ENCODE results near the gene MEFV. TPM values are rescaled to one million over a fixed set of nuclear protein-coding genes. Genes with fewer than 3 reads are reported as not detected.

MEFV gene
- total and polyA plus RNA-seq, 2 donors (not counting 1 experiment from before 2014, with no cell fraction given): 0.24 to 0.25 TPM

GRCh38 chr16:3252967-3253366 is 3.5 kb downstream of the MEFV start:
- 100% methylated on average over 2 of the region's 4 CpGs for WGBS (ENCODE audit: insufficient coverage)

GRCh38 chr16:3249451-3249850 is 7.0 kb downstream of the MEFV start:
- H3K4me2 ChIP-seq (replicated peaks; ENCODE audit: low read depth, low read length, poor library complexity, severe bottlenecking): no peak overlapping the region
- DNase-seq (no peak), ATAC-seq (ENCODE audit: low read depth) (no peak)
- no peaks in the 10 kb centered on the region for H4K20me1 ChIP-seq (ENCODE audit: control insufficient read depth, insufficient read depth, low read length, poor library complexity, severe bottlenecking)
- CTCF ChIA-PET: no interaction called here
- Mint-ChIP-seq H3K9me3 (ENCODE audit: insufficient read depth) (no peaks in the 10 kb centered on the region), H3K4me1 (no peaks in the 10 kb centered on the region), H3K4me3 (no peak overlapping the region), H3K27ac (no peak overlapping the region), H3K27me3 (peaks cover 24% of the 10 kb centered on the region)
- no peaks in the 10 kb centered on the region for H3K4me1 ChIP-seq (ENCODE audit: control insufficient read depth in 2 of 2, insufficient read depth in 2 of 2, low read length in 2 of 2)
- no peak overlapping the region for H3K27ac ChIP-seq (ENCODE audit: low read length in 2 of 2)
- no peaks in the 10 kb centered on the region for H3K9me3 ChIP-seq (ENCODE audit: control extremely low read depth in 1 of 3, control insufficient read depth in 2 of 3, insufficient read depth in 1 of 3, low read length in 2 of 3)
- H3K4me3 ChIP-seq (ENCODE audit: control extremely low read depth in 1 of 5, extremely low read depth in 1 of 5, insufficient read depth in 1 of 5, low read depth in 2 of 5, low read length in 4 of 5): no peak overlapping the region
- no peak overlapping the region for H2AFZ ChIP-seq (ENCODE audit: insufficient read depth, low read depth, low read length, poor library complexity, severe bottlenecking)
- TF ChIP-seq EZH2 (IDR thresholded peaks at IDR 0.05; ENCODE audit: borderline replicate concordance, insufficient read depth, low read depth, low read length, poor library complexity, severe bottlenecking): no peak
- TF ChIP-seq CTCF (IDR thresholded peaks at IDR 0.05): no peak
- no peaks in the 10 kb centered on the region for H3K79me2 ChIP-seq (ENCODE audit: control insufficient read depth, insufficient read depth, low read length)
- intact Hi-C loops (cut with micrococcal nuclease): no loop called here
- no peak overlapping the region for H3K9ac ChIP-seq (ENCODE audit: low read length)
- H3K27me3 ChIP-seq (replicated peaks in 1 of 4; ENCODE audit: control extremely low read depth in 1 of 4, control insufficient read depth in 3 of 4, insufficient read depth in 4 of 4, low read length in 3 of 4): peaks cover 0 to 15% (median 0%) of the 10 kb centered on the region in 4 experiments
- no peaks in the 10 kb centered on the region for H3K36me3 ChIP-seq (replicated peaks in 1 of 2; ENCODE audit: control extremely low read depth in 1 of 2, control insufficient read depth in 1 of 2, extremely low read depth in 1 of 2, insufficient read depth in 2 of 2, low read length in 1 of 2)
- WGBS (ENCODE audit: insufficient coverage): 89% methylated on average over 14 of the region's 14 CpGs
- POLR2A ChIA-PET: no interaction called here

More at GRCh38 chr16:3252967-3253366, 3.5 kb downstream of the MEFV start:
- Histone ChIP-seq H3K27ac (ENCODE audit: low read length in 2 of 2) (no peak overlapping the region), H3K4me2 (replicated peaks; ENCODE audit: low read depth, low read length, poor library complexity, severe bottlenecking) (no peak overlapping the region), H3K27me3 (replicated peaks in 1 of 4; ENCODE audit: control extremely low read depth in 1 of 4, control insufficient read depth in 3 of 4, insufficient read depth in 4 of 4, low read length in 3 of 4) (peaks cover 0 to 17% (median 1%) of the 10 kb centered on the region in 4 experiments), H3K36me3 (replicated peaks in 1 of 2; ENCODE audit: control extremely low read depth in 1 of 2, control insufficient read depth in 1 of 2, extremely low read depth in 1 of 2, insufficient read depth in 2 of 2, low read length in 1 of 2) (no peaks in the 10 kb centered on the region), H3K79me2 (ENCODE audit: control insufficient read depth, insufficient read depth, low read length) (no peaks in the 10 kb centered on the region), H4K20me1 (ENCODE audit: control insufficient read depth, insufficient read depth, low read length, poor library complexity, severe bottlenecking) (no peaks in the 10 kb centered on the region), H3K9me3 (ENCODE audit: control extremely low read depth in 1 of 3, control insufficient read depth in 2 of 3, insufficient read depth in 1 of 3, low read length in 2 of 3) (peaks cover 0 to 5% (median 0%) of the 10 kb centered on the region in 3 donors), H3K4me1 (ENCODE audit: control insufficient read depth in 2 of 2, insufficient read depth in 2 of 2, low read length in 2 of 2) (no peaks in the 10 kb centered on the region), H2AFZ (ENCODE audit: insufficient read depth, low read depth, low read length, poor library complexity, severe bottlenecking) (no peak overlapping the region), H3K4me3 (ENCODE audit: control extremely low read depth in 1 of 5, extremely low read depth in 1 of 5, insufficient read depth in 1 of 5, low read depth in 2 of 5, low read length in 4 of 5) (no peak overlapping the region), H3K9ac (ENCODE audit: low read length) (no peak overlapping the region)
- H3K27ac Mint-ChIP-seq: no peak overlapping the region
- DNase-seq (no peak), ATAC-seq (ENCODE audit: low read depth) (no peak)
- POLR2A ChIA-PET: no interaction called here
- H3K4me1 Mint-ChIP-seq: no peaks in the 10 kb centered on the region
- H3K27me3 Mint-ChIP-seq: peaks cover 16% of the 10 kb centered on the region
- CTCF ChIA-PET: interaction anchor here (0.7 kb wide), 1 partner anchor 207 kb away, joined by 4 read pairs; no protein-coding TSS in a partner anchor
- no peak overlapping the region for H3K4me3 Mint-ChIP-seq
- TF ChIP-seq EZH2 (IDR thresholded peaks at IDR 0.05; ENCODE audit: borderline replicate concordance, insufficient read depth, low read depth, low read length, poor library complexity, severe bottlenecking) (no peak), CTCF (IDR thresholded peaks at IDR 0.05) (no peak)
- H3K9me3 Mint-ChIP-seq (ENCODE audit: insufficient read depth): no peaks in the 10 kb centered on the region
- intact Hi-C loops (cut with micrococcal nuclease): no loop called here

Measured in B cell (primary cell).